NCI-H2196 treated with DMSO at 0.1 percent for 48 hours (cell line): Measurements from ENCODE around the gene ZFYVE27.

ENCODE experiments used
- DNase-seq: peaks from one replicate; lab custom pipeline; 2025; ENCODE audit not compliant: unreplicated experiment; lab: John Stamatoyannopoulos, UW

The ZFYVE27 gene

DNA sequence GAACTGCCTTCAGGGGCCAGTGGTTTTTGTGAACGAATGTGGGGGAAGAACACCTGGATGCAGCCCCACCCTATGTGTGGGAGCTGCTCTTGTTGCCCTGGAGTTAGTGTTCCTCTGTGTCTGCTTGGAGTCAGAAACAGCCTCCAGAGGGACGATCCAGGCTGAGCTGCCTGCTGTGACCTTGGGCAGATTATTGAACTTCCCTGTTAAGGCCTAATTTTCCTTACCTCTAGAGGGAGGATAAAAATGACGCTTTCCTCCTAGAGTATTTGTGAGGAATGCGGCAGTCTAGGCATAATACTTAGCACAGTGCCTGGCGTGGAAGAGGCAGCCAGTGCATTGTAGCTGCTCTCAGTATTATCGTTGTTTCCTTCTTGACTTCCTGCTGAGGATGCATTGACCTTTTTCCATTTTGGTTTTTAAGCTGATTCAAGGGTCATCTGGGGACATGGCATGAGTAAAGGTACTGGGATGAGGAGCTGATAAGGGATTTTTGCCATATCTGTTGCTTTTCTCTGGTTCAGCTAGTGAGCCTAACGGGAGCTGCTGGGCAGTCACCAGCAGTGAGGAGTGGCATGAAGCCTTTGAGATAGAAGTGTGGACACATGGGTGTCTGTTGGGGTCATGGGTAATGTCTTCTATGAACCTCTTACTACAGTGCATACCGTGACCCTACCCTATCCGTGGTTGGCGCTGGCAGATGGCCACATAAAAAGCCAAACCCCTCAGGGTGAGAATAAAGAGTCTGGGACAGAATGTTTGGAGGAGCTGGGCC, 6.4 kb downstream of the ZFYVE27 start:
- DNase-seq, result no peak

DNA sequence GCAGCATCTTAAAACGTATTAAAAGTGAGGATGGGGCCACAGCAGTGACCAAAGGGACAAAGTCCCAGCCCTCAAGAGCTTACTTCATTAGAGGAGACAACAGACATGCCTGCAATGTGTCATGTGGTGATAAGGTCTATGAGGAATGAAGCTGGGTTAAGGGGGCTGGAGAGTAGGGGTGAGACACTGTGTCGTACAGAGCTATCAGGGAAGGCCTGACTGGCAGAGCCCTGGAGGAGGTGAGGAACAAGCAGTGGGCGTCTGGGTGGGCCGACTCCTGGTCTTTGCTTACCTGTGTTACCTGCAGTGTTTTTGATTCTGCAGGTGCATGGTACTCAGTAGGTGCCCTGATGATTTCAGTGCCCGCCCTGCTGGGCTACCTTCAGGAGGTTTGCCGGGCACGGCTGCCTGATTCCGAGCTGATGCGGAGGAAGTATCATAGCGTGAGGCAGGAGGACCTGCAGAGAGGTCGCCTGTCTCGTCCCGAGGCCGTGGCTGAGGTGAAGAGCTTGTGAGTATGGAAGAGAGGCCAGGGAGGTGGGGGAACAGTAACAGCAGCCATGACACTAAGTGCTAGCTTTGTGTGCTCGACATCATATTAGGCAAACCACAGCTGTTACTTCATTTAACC, 7.6 kb downstream of the ZFYVE27 start:
- DNase-seq, result no peak

DNA sequence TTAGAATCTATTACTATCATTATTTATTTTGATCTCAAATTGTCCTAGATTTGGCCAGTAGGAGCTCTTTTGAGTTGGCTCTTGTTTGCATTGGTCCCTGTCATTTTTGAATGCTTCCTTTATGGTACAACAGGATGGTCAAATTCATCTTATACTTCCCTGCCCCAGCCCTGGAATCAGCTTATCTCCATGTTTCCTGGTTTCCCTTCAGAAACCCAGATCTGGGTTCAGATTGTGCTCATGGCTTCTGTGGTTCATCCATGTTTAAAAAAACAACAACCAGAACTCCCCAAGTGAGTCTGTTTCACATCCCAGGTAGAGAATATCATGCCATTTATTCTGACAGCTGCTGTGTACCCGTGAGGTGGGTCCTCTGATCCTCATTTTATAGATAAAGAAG, 10.6 kb downstream of the ZFYVE27 start:
- DNase-seq, result no peak

DNA sequence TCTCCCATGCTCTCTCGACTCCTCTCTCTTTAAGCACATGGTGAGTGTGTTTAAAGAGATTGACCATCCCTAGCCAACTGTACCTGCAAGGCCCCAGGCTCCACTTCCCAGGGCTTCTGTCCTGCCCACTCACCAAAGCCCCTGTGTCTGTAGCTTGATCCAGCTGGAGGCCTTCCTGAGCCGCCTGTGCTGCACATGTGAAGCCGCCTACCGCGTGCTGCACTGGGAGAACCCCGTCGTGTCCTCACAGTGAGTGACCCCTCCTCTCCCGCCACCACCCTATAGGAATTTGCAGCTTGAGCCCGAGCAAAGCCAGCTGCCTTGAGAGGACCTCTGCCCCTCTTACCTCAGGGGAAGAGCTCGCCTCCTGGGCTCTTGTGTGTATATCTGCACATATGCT, 11.2 kb downstream of the ZFYVE27 start:
- no peak for DNase-seq

DNA sequence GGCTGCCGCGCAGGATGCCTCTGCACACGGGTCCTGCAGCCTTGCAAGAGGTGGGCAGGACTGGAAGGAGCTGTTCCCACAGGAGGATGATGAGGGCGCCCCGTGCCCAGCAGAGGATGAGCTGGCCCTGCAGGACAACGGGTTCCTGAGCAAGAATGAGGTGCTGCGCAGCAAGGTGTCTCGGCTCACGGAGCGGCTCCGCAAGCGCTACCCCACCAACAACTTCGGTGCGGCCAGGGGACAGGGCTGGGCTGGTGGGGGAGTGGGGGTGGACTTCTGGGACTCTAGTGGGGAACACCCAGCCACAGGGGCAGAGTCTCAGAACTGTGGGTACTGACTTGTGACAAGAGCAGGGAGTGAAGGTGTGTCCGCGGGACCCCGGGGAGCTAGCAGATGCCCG, 16.0 kb downstream of the ZFYVE27 start:
- DNase-seq, result no peak

DNA sequence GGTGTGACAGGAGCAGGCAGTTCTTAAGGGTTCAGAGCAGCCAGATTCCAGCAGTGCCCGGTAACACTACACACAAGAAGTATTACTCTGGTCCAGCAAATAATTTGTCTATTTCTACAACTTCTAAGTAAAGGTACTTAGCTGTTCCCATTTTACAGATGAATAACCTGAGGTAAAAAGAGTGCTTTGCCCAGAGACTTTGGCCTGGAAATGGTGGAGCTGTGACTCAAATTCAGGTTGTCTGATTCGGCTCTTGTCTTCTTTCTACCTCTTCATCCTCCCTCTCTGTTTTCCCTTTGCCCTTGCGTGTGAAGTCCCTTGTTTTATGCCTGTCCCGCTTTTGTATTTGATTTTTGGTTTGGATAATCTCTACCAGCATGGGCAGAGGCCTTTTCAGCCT, 17.8 kb downstream of the ZFYVE27 start:
- no peak for DNase-seq

DNA sequence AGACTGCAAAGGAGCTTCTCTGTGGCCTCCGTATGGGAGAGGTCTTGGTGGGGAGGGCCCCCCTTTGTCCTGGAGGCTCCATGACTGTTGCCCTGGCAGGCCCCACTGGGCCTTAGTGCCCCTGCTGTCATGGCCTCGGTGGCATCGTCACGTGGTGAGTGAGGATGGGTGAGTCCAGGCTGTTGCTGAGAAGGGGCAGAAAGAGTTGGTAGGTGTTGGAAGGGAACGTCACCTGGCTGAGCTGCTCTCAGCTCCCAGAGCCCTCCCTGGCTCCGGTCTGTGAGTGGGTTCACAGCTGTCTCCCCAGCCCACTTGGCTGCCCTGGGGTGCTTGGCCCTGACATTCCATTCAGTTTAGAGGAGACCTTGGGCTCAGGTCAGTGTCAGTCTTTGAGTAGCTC, 18.8 kb downstream of the ZFYVE27 start:
- DNase-seq, result no peak

DNA sequence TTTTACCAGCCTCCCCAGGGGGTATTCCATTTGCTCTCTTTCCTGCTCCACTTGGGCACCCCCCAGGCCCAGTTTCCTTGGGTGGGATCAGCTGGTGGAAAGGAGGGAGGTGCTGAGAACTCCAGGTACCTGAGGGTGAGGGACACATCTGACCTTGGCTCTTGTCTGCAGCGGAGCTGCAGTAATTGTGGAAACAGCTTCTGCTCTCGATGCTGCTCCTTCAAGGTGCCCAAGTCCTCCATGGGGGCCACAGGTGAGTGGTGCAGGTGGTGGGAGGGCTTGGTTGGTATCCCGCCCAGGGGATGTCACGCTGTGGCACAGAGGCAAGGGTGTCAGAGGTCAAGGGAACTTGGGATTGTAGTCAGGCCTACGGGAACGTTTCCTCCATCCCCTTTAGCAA, 20.5 kb downstream of the ZFYVE27 start:
- no peak for DNase-seq

DNA sequence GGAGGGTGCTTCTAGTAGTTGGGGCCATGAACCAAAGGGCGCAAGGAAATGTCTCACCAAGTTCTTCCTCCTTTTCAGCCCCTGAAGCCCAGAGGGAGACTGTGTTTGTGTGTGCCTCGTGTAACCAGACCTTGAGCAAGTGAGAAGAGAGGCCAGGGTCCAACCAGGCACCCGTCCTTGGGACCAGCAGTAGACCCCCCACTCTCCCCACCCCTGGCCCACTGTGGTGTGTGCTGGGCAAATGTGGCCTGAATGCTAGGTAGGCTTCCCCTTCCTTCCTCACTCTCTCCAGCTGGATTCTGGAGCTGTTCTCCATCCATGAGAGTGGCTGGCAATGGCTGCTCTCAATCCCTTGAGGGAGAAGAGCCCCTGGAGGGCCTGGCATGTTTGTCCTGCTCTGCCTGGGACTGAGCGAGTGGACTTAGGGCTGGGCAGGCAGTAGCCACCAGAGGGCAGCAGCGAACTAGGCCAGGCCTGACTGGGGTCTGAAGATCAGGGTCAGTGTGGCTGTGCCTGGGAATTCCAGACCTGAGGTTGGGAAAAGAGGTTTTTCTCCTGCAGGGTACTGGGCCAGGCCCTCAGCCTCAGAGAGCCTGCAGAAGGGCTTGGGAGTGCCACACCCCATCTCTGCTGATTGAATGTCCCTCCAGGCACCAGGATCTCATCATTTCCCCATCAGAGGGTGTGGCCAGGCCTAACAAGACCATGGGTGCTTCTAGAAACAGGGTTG, 22.4 kb downstream of the ZFYVE27 start:
- peak; percentile 58 for DNase-seq

DNA sequence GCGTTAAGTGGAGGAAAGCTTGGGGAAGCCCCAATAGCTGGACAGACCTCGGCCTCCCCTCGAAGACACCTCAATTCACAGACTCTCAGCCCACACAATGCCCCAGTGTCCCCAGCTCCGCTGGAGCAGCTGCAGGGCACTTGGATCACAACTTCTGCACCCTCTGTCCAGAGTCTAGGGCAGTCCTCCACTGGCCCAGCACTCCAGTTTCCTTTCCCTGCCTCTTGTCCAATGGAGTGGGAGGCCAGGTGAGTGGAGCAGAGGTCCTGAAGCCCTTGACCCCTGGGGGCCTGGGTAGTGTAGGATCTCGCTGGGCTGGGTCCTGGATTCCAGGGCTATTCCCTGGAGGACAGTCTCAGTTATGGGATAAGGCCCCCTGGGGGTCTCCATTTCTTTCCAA, 23.0 kb downstream of the ZFYVE27 start:
- no peak for DNase-seq

DNA sequence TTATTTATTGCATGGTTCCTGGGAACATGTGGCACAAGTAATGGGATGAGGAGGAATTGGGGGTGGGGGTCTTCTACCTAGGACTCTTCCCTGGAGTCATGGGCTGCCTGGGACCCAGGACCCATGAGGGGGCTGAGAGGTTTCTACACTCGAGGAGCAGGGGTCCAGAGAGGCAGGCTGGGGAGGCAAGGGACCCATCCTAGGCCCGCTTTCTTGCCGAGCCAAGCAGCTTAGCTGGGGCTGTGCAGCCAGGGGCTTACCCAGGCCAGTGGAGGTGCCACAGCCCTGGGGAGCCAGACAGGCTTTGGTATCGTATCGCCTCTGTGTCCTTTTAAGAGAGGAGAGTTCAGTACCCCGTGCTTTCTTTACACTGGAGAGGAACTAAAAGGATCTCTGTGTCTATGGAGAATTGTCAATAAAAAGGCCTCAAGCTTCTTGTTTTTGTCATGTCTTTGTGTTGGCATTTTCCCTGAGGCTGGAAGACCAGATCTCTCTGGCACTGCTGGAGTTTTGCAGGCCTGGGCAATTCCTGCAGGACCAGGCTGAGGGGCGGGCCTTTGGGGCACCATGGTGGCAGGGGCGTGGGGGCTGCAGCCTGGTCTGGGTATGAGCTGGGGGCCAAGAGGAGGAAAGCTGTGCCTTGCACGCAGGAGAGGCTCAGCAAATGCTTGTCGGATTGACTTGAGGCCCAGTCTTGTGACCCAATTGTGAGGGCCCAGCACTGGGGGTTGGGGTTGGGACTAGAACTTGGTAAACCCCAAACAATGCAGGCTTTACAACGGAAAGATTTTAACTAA, 23.7 kb downstream of the ZFYVE27 start:
- DNase-seq, result no peak

DNA sequence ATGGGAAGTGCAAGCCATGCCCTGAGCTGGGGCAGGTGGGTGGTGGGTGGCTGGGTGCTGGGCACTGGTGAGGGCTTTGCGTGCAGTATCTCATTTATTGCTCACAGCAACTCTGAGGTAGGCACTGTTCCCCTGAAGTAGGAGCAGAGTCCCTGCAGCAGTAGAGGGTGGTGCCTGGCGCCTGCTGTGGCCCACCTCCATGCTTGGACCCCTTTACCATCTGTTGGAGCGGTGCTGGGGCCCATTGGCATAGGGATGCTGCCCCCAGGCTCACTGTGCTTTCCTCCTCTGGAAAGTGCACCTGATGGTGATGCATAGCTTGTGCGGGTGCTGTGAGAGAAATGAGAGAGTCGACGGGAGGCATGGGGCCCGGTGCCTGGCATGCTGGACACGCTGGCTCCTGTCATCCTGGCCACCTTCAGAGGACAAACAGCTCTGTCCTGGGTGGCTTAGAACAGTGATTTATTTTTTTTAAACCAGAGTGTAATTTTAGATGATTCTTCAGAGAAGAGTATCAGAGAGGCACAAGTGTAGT, 24.5 kb downstream of the ZFYVE27 start:
- DNase-seq, result no peak

DNA sequence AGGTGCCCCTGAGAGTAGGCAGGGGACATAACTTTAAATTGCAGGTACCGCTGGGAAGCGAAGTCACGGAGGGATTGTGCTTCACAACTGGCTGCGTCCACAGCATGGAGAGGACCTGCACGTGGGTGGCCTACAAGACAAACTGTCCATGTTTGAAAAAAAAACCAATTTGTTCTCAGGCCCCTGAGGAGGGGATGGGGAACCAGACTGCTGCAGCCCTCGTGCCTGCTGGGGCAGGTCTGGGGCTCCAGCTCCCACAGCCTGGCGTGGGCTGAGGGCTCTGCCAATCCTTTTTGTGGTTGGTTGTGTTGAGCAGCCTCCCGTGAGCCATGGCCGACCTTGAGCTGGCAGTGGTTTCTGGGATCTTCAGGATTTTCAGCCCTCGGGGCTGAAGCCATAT, 25.1 kb downstream of the ZFYVE27 start:
- no peak for DNase-seq

DNA sequence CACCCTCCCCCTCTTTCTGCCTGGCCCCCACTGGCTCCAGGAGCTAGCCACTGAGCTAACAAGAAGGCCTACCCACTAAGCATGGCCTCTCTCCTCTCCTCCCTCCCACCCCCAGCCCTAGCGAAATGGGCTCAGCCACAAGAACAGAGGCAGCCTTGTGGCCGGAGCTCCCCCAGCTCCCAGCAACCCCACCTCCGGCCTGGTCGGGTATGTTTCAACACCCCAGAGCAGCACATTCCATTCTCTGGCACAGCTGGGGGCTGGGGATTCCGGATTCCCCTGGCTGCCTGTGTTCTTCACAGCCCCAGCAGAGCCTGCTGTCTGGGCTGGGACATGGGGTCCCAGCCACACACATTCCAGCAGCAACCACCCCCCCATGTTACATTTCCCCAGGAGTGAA, 25.9 kb downstream of the ZFYVE27 start:
- DNase-seq, result no peak

DNA sequence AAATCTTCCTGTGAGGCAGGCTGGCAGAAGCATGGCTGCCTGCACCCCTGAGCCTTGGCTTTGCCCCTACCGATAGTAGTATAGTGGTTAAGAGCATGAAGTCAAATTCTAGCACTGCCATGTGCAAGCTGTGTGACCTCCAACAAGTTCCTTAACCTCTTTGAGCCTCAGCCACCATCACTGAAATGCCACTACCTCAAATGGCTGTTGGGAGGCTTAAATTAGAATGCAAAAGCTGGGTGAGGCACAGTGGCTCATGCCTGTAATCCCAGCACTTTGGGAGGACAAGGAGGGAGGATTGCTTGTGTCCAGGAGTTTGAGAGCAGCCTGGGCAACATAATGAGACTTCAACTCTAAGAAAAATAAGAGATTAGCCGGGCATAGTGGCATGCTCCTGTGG, 26.5 kb downstream of the ZFYVE27 start:
- no peak for DNase-seq

DNA sequence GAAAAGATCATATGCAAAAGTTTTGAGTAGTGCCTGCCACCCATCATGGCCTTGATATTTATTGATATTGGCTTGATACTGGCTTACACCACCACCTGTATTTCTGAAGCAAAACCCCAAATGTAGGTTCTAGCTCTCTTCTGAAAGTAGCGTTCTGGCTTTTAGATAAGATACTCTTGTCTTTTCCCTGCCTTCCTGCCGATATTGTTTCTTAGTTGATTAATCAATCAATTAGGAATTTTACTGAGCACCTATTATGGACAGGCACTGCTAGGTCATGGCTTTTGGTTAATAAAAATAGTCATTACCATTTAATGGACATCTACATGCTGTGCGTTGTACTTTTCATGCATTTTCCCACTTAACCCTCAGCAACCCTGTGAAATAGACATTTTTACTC, 27.0 kb downstream of the ZFYVE27 start:
- no peak for DNase-seq

DNA sequence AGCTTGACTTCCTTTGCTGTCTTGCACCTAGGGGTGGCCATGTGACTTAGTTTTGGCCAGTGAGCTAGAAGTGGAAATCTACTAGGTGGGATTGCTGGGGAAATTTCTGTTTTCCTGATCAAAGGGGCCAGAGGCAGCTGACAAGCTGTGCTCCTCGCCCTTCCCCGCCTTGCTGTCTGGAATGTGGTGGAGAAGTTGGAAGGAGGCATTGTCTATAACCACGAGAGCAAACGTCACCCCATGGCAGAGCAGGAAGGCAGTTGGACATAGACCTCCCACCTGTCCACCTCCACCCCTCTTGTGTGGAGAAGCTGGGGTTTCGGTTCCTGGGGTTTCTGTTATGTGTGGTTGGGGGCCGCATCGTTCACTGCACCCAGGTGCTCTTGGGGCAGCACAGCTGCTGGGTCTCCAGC, 27.6 kb downstream of the ZFYVE27 start:
- no peak for DNase-seq

DNA sequence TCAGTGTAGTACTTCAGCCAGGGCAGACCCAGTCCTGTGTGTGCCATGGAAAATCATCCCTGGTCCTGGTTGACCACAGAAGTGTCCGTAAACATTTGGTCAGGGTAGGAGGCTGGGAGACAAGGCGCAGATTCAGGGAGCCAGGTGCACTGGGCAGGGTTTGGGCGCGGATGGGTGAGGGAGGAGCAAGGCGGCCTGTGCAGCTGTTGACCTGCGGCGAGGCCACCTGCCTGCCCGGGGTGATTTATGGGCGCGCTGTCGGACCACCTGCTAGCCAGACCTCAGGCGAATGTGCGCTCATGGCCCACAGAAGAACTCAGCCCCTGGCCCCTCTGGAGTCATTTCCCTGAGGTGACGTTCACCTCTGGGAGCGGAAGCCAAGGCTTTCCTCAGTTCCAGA, 28.3 kb downstream of the ZFYVE27 start:
- DNase-seq, result peak; percentile 28

DNA sequence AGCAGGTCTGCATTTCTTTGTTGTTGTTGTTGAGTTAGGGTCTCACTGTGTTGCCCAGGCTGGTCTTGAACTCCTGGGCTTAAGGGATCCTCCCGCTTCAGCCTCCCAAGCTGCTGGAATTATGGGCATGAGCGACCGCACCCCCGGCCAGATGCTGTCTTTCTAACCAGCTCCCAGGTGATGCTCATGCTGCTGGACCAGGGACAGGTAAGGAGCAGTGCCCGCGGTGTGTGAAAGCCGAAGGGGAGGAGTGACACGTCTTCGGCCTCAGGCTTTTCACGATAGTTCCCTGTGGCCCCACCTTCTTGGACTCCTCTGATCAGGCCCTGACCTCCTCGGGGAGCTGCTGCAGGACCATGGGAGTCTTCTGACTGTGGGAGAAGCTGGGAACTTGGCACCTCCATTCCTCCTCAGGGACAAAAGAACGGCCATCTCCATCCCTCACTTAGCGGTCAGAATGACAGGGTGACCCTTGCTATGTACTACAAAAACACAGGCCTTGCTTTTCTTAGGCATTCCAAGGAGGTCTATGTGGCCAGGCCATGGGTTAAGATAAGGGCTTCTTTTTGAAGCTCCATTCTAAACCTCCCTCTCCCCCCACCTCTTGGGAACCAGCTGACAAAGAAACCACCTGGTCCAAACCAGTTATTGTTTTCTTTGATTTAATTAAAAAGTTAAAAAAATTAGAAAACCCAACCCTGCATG, 29.3 kb downstream of the ZFYVE27 start:
- no peak for DNase-seq
